ENCODE results near the gene SUPT6H.
A peak's percentile ranks its signal among the peaks of the same experiment; 100 is the strongest.
"Not testable (repeated sequence)": the region's sequence is repeated elsewhere in the genome, so short reads cannot be mapped to it uniquely, and the experiment has no call there.

The SUPT6H gene

DNA sequence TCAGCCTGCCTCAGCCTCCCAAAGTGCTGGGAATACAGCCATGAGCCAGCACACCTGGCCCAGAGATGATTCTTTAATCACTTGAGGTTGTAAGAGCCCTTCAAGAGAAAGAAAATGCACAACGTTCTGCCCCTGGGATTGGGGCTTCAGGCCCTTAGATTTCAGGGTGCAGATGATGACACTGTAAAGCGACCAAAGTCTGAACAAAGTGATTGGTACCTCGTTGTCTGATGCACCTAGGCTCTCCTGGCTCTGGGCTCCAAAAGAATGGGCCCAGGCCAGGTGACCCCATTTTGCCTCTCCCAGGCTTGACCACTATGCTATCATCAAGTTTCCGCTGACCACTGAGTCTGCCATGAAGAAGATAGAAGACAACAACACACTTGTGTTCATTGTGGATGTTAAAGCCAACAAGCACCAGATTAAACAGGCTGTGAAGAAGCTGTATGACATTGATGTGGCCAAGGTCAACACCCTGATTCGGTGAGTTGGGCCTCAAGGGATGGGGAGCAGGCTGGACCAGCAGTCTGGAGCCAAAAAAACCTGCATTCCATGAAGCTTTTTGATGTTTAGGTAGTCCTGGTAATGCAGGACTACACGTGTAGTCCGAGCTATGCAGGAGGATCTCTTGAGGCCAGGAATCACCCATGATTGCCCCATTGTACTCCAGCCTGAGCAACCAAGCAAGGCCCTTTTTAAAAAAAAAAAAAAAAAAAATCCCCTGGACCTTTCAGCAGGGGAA, 60.6 kb downstream of the SUPT6H start:
- no peak for FAIRE-seq

DNA sequence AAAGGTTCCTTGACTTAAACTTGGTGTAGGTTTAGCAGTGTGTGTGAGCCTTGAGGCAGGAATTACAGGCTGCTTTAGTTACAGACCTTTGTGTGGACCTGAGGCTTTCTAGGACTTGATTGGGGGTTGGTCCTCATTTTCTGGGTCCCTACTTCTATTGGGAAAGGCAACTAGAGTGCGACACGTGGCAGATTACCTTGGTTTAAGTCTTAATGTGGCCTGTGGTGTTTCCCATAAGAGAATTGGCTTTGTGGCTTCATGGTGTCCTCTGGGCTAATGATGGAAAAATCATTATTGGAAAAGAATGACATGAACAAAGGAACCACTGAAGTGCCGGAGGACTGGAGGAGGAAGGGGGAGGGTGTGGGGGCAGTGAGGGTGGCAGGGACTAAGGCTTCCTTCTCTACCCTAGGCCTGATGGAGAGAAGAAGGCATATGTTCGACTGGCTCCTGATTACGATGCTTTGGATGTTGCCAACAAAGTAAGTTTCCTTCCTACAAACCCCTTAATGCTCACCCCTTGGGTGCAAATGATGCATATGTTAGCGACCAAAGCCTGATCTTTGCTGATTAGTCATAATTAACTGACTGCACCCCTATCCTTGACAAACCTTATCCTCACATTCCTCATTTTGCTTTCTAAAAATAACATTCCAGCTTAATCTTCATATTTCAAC, 61.3 kb downstream of the SUPT6H start:
- no peak for FAIRE-seq

DNA sequence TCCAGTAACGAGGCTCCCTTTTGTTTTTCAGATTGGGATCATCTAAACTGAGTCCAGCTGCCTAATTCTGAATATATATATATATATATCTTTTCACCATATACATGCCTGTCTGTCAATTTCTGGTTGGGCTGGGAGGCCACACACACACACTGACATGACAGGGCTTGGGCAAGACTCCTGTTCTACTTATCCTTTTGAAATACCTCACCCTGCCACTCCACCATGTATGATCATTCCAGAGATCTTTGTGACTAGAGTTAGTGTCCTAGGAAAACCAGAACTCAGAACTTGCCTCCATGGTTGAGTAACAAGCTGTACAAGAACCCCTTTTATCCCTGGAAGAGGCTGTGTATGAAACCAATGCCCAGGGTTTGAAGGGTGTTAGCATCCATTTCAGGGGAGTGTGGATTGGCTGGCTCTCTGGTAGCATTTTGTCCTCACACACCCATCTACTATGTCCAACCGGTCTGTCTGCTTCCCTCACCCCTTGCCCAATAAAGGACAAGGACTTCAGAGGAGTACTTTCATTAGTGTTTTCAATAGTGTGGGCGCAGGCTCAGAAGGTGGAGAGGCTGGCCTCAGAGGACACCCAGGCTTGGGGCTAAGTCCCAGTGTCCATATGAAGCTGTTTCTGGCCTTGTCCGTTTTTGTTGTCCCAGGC, 62.0 kb downstream of the SUPT6H start:
- not testable (repeated sequence) for FAIRE-seq

DNA sequence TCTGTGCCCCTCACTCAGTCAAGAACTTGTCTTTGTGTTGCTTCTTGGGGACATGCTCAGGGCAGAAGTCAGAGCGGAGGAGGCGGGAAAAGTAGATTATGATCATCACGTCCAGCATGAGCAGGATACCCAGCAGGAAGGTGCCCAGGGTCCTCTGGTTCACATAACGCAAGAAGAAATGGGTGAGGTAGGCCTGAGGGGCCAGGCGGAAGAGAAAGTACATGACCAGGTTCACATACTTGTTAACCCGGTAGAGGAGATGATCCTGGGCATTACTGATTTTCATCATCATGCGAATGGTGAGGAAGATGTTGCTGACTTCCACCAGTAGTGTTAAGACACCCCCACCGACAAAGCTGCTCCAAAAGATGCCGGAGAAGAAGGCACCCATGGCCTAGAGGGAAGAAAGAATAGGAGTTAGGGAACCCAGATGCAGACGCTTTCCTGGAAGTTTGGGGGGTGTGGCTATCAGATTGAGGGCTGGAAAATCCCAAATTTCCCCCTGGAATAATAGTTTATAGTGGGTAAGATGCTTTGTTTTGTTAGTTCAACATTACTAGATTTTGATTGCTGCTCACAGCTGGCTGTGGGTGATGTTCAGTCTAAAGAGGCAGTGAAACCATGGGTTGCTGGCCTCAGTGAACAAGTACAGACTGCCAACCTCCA, 62.6 kb downstream of the SUPT6H start:
- no peak for FAIRE-seq

DNA sequence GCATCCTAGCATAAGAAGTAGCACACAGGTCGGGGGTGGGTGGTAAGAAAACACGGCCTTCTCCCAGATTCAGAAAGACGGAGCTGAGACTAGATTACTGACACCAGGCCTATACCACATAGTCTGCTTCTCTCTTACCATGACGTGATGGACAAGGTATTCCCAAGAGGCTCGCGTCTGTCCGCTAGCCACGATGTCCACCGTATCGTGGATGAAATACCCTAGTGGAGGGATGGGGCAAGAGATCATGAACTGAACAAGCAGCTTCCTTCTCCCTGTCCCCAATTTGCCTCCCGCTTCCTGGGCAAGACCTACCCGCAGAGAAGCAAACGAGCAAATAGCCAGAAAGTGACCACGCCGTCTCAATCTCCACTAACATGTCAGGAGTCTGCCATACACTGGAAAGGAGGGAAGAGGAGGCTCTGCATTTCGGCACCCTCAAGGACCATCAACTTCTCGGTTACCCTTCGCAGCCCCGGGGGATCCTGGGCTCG, 63.2 kb downstream of the SUPT6H start:
- FAIRE-seq = peak; percentile 92

DNA sequence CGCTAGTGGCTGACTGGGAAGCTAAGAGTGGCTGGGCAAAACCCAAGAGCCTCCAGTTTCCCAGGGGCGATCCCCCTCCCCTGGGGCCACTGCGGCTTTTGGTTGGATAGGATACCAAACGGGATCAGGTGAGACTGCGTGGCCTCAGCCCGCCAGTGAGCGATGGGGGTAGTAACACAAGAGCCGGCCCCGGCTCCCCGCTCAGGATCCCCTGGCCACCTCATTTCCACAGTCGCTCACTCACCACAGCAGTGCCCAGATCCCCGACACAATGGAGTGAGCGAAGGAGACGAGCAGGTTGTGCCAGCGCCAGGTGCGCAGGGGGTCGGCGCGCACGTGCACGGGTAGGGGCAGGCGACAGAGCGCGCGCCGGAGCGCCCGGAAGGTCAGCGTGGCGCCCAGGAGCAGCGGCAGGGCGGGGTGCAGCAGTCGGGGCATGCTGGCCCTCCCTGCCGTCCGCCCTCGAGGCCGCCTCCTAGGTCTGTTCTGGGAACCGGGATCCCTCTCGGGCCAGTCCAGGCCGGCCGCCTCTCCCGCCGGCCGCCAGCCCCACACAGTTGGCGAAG, 63.7 kb downstream of the SUPT6H start:
- no peak for FAIRE-seq

DNA sequence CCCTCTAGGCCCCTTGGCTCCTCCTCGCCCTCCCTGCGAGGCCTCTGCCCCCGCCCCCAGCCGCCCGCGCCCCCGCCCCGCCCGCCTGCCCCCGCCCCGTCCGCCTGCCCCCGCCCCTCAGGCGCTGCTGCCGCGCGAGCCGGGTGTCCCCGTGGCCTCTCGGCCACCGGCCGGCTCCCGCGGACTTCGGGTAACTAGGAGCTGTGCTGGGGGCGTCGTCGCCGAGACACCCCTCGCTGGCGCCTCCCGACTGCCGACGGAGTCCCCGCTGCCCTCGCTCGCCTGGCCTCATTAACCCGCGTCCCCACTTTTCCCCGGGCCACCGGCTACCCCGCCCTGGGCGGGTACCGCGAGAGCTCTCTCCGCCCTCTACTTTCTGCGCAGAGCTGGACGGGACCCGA, 64.2 kb downstream of the SUPT6H start, which contains the start of gene TLCD1:
Gene TLCD1 (minus strand): TSS at position 8 of the 401 bp plus-strand sequence. CDS start 136 bp downstream, outside the sequence.
- FAIRE-seq = no peak

DNA sequence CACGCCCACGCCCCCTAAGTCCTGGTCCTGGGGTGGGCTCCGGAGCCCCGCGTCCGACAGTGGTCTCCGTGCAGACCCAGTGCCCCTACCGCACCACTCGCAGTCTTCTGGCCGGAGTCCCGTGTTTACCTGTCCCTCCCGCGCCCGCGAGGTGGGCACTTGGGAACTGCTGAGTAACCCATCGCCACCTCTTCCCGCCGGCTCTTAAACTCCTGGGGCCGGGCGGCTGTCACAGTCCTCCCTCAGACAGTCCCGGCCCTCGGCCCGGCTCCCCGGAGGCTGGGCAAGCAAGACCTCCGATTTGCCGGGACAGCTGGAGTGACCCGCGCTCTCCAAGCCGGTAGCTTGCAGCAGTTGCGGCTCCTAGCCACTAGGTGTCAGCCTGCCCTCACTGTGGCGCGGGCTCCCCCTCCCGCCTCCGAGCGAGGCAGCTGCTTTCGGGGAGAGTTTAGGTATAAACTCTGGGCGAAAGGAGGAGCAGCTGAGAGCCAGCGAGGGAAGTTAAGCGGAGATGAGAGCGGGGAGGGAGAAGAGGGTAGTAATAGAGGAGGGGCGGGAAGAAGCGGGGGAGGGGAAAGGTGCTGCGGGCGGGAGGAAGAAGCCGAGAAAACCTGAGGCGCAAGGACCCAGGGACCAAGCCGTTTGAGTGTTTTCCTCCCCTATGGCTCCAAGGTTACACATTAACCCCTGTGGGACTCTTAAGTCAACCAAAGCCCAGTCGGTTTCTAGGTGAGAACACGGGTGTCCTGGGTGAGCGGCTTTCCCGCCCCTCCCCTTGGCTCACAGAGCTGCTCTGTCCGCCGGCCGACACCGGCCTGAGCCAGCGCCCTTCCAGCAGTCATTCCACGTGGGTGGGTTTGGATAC, 64.9 kb downstream of the SUPT6H start:
- peak; percentile 91 for FAIRE-seq

DNA sequence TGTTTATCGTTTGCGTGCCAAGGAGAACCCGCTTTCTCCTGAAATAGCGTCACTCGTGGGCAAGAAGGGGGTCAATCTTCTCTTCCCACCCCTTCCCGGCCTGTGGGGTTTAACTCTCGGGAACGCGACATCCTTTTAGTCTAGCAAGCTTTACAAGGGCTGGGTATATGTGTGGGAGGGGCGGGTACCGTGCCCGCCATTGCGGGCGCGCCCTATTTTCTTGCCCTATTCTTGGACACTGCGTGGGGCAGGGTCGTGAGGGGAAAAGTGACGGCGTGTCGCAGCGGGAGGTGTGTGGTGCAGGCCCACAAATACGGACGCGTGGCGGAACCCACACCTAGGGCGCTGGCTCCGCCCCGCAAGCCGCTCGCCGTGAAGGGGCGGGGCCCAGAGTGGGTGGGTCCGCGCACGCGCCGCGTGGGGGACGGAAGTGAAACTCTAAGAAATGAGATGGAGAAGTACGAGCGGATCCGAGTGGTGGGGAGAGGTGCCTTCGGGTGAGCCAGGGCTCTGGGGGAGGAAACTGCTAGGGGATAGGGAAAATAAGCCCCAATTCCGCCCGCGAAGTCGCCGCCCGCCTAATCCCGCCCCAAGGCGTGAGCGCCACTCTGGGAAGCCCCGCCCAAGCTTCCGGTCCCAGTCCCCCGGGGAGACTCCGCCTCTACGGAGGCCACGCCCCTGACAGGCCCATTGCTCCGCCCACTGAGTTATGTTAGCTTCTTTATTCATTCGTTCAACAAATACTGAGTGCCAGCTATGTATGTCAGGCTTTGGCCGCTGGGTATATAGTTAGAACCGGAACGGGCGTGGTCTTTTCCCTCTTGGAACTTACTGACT, 66.6 kb downstream of the SUPT6H start, which contains the start of gene NEK8:
Gene NEK8 (plus strand): TSS at position 425 of the 837 bp plus-strand sequence. CDS start 26 bp downstream, at position 451.
- FAIRE-seq = peak; percentile 39

DNA sequence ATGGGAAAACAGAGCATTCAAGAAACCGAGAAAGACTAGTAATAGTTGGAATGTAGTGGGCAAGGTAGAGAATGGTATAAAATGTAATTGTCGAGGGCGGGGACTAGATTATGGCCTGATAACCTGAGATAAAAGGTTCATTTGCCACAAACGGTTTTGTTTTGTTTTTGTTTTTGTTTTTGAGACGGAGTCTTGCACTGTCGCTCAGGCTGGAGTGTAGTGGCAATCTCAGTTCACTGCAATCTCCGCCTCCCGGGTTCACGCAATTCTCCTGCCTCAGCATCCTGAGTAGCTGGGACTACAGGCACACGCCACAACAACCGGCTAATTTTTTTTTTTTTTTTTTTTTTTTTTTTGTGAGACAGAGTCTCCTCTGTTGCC, 67.9 kb downstream of the SUPT6H start:
- no peak for FAIRE-seq

DNA sequence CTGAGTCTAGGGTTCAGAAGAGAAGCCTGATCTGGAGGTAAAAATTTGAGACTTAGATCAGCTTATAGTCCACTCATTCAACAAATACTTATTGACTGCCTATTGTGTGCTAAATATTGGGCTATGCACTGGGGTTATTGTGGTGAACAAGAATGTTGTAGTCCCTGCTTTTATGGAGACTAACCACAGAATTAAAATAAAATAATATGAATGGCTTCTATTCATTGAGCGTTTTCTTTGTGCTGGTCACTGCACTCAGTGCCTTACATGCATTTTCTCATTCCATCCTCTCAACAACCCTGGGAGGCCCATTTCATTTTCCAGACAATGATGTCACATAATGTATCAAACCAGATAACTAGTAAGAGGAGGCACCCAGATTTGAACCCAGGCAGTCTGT, 71.3 kb downstream of the SUPT6H start:
- no peak for FAIRE-seq

DNA sequence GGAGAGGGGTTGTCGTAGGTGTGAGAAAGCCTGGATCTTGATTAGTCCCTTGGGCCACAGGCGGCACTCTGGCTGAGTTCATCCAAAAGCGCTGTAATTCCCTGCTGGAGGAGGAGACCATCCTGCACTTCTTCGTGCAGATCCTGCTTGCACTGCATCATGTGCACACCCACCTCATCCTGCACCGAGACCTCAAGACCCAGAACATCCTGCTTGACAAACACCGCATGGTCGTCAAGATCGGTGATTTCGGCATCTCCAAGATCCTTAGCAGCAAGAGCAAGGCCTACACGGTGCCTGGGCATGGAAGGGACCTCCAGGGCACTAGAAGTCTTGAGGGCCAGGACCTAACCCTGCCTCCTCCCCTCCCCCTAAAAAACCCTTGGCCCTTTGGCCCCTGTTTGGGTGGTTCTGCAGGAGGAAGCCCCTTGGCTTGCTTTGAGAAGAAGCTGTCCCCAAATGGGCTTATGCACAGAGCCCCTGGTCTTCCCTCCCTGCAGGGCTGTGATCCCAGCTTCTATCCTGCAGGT, 72.8 kb downstream of the SUPT6H start:
- no peak for FAIRE-seq

DNA sequence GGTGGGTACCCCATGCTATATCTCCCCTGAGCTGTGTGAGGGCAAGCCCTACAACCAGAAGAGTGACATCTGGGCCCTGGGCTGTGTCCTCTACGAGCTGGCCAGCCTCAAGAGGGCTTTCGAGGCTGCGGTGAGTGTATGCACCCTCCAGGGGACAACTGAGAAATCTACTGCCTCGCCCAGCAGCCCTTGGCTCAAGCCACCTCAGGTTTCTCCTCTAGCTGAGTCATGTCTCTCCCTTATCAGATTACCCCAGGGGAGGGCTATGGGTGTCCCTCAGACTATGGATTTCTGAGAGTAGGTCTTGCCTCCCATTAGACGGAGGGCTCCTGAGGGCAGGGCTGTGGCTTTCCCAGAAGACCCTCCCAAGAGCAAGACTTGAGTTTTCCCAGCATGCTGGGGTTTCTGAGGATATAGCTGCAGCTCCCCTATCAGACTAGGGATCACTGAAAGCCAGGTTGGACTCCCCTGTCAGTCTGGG, 73.3 kb downstream of the SUPT6H start:
- FAIRE-seq = no peak

DNA sequence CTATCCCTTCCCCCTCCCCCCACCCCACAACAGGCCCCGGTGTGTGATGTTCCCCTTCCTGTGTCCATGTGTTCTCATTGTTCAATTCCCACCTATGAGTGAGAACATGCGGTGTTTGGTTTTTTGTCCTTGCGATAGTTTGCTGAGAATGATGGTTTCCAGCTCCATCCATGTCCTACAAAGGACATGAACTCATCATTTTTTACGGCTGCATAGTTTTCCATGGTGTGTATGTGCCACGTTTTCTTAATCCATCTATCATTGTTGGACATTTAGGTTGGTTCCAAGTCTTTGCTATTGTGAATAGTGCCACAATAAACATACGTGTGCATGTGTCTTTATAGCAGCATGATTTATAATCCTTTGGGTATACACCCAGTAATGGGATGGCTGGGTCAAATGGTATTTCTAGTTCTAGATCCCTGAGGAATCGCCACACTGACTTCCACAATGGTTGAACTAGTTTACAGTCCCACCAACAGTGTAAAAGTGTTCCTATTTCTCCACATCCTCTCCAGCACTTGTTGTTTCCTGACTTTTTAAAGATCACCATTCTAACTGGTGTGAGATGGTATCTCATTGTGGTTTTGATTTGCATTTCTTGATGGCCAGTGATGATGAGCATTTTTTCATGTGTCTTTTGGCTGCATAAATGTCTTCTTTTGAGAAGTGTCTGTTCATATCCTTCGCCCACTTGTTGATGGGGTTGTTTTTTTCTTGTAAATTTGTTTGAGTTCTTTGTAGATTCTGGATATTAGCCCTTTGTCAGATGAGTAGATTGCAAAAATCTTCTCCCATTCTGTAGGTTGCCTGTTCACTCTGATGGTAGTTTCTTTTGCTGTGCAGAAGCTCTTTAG, 74.1 kb downstream of the SUPT6H start:
- not testable (repeated sequence) for FAIRE-seq

DNA sequence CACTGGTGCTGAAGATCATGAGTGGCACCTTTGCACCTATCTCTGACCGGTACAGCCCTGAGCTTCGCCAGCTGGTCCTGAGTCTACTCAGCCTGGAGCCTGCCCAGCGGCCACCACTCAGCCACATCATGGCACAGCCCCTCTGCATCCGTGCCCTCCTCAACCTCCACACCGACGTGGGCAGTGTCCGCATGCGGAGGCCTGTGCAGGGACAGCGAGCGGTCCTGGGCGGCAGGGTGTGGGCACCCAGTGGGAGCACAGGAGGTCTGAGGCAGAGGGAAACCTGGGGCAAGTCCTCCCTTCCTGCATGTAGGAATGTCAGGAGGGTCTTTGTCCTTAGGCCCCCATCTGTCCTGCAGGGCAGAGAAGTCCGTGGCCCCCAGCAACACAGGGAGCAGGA, 75.3 kb downstream of the SUPT6H start:
- no peak for FAIRE-seq

DNA sequence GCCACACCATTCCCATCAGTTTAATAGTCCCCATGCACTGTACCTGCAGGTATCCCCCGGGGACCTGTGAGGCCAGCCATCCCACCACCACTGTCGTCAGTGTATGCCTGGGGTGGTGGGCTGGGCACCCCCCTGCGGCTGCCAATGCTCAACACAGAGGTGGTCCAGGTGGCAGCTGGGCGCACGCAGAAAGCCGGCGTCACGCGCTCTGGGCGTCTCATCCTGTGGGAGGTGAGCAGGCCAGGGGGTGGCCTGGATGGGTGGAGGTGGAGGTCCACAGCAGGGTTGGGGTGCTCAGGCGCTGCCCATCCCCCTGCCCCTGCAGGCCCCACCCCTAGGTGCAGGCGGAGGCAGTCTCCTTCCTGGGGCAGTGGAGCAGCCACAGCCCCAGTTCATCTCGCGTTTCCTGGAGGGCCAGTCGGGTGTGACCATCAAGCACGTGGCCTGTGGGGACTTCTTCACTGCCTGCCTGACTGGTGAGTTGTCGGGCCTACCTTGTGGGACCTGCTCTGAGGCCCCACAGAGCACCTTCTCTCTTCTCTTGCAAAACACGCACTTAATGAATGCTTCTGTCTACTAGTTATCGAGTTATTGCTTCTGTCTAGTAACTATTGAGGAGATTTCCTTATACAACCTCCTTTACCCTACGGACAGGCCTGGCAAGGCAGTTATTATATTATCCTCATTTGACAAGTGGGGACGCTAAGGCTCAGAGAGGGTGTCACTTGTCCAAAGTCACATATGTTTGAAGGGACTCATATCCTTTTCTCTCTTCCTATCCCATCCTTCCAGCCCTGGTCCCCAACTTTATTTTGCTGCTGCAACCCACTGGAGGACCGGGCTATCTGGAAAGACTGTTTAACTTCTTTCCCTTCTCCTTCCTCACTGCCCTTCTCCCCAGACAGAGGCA, 76.0 kb downstream of the SUPT6H start:
- FAIRE-seq = no peak

DNA sequence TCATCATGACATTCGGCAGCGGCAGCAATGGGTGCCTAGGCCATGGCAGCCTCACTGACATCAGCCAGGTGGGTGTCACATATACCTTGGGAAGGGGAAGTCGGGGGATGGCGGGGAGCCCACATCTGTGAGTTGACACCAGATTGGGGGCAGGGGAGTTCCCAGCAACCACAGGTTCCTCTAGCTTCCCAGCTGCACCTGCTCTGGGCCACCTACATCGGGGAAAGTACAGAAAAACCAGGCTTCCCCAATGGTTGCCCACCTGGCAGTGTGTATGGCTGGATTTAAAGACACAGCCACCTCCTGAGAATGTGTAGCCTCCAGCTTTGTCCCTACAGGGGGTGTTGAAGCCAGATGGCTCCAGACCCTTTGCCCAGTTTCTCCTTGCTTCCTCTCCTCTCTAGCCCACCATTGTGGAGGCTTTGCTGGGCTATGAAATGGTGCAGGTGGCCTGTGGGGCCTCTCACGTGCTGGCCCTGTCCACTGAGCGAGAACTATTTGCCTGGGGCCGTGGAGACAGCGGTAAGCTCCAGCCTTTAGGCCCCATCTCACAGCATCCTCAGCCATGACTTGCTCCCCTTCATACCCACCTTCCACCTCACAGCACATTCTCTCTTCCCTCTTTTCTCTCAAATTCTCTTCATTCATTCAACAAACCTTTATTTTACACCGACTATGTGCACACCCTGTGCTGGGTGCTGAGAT, 76.8 kb downstream of the SUPT6H start:
- FAIRE-seq = no peak
